DND-41 (cell line): ENCODE results near the gene GPR149.

Source experiments
- EZH2 ChIP-seq: IDR thresholded peaks from 3 replicates; pipeline ENCODE4 v1.6.1; 2012; ENCODE audit warnings: borderline replicate concordance, low read depth, mild to moderate bottlenecking, moderate library complexity, low read length, inconsistent platforms; ENCODE audit not compliant: severe bottlenecking
- TF ChIP-seq, protein P1 (sequence below): IDR thresholded peaks from 2 replicates; pipeline ENCODE4 v1.5.1; 2012; ENCODE audit warnings: borderline replicate concordance, low read length, moderate library complexity, mild to moderate bottlenecking; ENCODE audit not compliant: poor library complexity, severe bottlenecking; ENCODE audit errors: extremely low read depth

DNA sequence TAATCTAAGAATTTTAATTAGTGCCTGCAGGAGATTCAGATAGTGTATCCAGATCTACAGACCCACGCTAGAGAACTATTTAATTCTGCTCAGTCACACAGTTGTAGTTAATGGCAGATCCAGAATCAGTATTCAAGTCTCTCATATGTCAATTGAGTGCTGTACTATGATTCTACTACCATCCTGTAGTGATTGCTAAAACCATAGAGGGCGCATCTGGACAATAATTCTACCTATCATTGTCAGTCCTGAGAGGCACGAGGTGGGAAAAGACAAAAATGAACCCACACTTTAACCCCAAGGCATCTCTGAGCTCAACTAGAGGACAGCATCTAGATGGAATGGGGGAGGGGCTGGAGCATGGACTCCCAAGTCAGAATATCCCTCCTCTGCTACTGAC lies 128.4 kb downstream of the GPR149 start:
- TF ChIP-seq, protein P1, sequence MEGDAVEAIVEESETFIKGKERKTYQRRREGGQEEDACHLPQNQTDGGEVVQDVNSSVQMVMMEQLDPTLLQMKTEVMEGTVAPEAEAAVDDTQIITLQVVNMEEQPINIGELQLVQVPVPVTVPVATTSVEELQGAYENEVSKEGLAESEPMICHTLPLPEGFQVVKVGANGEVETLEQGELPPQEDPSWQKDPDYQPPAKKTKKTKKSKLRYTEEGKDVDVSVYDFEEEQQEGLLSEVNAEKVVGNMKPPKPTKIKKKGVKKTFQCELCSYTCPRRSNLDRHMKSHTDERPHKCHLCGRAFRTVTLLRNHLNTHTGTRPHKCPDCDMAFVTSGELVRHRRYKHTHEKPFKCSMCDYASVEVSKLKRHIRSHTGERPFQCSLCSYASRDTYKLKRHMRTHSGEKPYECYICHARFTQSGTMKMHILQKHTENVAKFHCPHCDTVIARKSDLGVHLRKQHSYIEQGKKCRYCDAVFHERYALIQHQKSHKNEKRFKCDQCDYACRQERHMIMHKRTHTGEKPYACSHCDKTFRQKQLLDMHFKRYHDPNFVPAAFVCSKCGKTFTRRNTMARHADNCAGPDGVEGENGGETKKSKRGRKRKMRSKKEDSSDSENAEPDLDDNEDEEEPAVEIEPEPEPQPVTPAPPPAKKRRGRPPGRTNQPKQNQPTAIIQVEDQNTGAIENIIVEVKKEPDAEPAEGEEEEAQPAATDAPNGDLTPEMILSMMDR, result no peak
- no peak for TF ChIP-seq EZH2
